DND-41 (cell line): ENCODE data around the gene GPATCH2.

Source experiments
- ATAC-seq: fragments of 200-7000 bp; cut with Tn5 transposase; 3 replicates; pipeline ENCODE4 v1.9.1; 2021; ENCODE audit warnings: low read depth; ENCODE audit not compliant: insufficient read depth
- DNase-seq: peaks from one replicate; pipeline ENCODE4 v3.0.0-alpha.2; 2020
- H2AFZ ChIP-seq: 2 replicates; pipeline ENCODE4 v1.6.0; 2012; ENCODE audit warnings: low read depth, low read length
- H3K27ac ChIP-seq: 2 replicates; pipeline ENCODE4 v1.5.1; 2012; ENCODE audit warnings: low read length, inconsistent platforms
- H3K27me3 ChIP-seq: fragments of 200-600 bp; sonication (generic); 2 replicates; pipeline ENCODE4 v1.6.0; 2012; ENCODE audit warnings: low read length, mild to moderate bottlenecking, inconsistent platforms; ENCODE audit not compliant: insufficient read depth, poor library complexity
- H3K36me3 ChIP-seq: 2 replicates; pipeline ENCODE4 v1.5.1; 2012; ENCODE audit warnings: low read length, inconsistent platforms; ENCODE audit not compliant: insufficient read depth
- H3K4me1 ChIP-seq: 2 replicates; pipeline ENCODE4 v1.5.1; 2012; ENCODE audit warnings: mild to moderate bottlenecking, low read length; ENCODE audit not compliant: insufficient read depth
- H3K4me2 ChIP-seq: 2 replicates; pipeline ENCODE4 v1.6.0; 2012; ENCODE audit warnings: mild to moderate bottlenecking, moderate library complexity, low read length, inconsistent platforms; ENCODE audit not compliant: insufficient read depth
- H3K4me3 ChIP-seq, 2 experiments: fragments of 200-600 bp in 1 of 2; shearing (Covaris generic) in 1 of 2; 2 replicates each; pipeline ENCODE4 v1.5.1; 2012 to 2016; ENCODE audit warnings: inconsistent platforms in 2 of 2, low read length in 2 of 2, mild to moderate bottlenecking in 2 of 2, low read depth in 1 of 2, moderate library complexity in 1 of 2
- H3K79me2 ChIP-seq: 2 replicates; pipeline ENCODE4 v1.6.0; 2012; ENCODE audit warnings: low read length, inconsistent platforms; ENCODE audit not compliant: insufficient read depth
- H3K9ac ChIP-seq: 2 replicates; pipeline ENCODE4 v1.6.0; 2012; ENCODE audit warnings: low read depth, mild to moderate bottlenecking, inconsistent platforms, low read length, moderate library complexity
- H3K9me3 ChIP-seq: 2 replicates; pipeline ENCODE4 v1.5.1; 2012; ENCODE audit warnings: low read length, moderate library complexity, mild to moderate bottlenecking, inconsistent platforms; ENCODE audit not compliant: insufficient read depth, severe bottlenecking
- H4K20me1 ChIP-seq: 2 replicates; pipeline ENCODE4 v1.6.0; 2012; ENCODE audit warnings: low read length; ENCODE audit not compliant: insufficient read depth
- EZH2 ChIP-seq: IDR thresholded peaks from 3 replicates; pipeline ENCODE4 v1.6.1; 2012; ENCODE audit warnings: borderline replicate concordance, low read depth, mild to moderate bottlenecking, moderate library complexity, low read length, inconsistent platforms; ENCODE audit not compliant: severe bottlenecking
- TF ChIP-seq, protein P1 (sequence below): IDR thresholded peaks from 2 replicates; pipeline ENCODE4 v1.5.1; 2012; ENCODE audit warnings: borderline replicate concordance, low read length, moderate library complexity, mild to moderate bottlenecking; ENCODE audit not compliant: poor library complexity, severe bottlenecking; ENCODE audit errors: extremely low read depth

GPATCH2 gene

DNA sequence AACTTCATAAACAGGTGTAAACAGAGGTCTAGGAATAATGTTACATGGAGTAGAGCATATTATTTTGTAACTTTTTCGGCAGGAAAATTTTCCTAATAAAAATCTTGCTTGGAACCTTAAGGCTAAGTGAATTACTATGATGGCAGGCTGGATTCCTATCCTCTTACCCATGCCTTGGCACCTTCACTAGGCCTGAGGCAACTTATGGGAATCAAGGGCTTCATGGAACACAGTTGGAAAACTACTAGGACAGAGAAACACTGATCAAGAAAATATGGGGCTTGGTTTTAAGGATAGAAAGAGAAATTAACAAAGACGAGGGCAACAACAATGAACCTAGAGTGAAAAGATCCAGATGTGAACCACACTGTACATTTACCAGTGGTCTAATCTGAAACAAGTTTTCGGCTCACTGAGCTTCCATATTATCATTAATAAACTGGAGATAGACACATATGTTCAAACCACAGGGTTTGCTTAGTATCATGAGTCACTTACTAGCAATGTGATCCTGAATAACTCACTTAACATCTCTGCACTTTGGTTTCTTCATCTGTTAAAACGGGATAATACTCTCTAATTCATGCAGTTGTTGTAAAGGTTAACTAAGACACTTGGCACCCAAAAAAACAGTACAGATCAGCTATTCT lies 68.5 kb downstream of the GPATCH2 start:
- no peaks in the 10 kb centered on the region for H3K27me3 ChIP-seq
- TF ChIP-seq EZH2 = no peak
- TF ChIP-seq, protein P1, sequence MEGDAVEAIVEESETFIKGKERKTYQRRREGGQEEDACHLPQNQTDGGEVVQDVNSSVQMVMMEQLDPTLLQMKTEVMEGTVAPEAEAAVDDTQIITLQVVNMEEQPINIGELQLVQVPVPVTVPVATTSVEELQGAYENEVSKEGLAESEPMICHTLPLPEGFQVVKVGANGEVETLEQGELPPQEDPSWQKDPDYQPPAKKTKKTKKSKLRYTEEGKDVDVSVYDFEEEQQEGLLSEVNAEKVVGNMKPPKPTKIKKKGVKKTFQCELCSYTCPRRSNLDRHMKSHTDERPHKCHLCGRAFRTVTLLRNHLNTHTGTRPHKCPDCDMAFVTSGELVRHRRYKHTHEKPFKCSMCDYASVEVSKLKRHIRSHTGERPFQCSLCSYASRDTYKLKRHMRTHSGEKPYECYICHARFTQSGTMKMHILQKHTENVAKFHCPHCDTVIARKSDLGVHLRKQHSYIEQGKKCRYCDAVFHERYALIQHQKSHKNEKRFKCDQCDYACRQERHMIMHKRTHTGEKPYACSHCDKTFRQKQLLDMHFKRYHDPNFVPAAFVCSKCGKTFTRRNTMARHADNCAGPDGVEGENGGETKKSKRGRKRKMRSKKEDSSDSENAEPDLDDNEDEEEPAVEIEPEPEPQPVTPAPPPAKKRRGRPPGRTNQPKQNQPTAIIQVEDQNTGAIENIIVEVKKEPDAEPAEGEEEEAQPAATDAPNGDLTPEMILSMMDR = no peak
- no peak overlapping the region for H3K27ac ChIP-seq
- ATAC-seq (no peak), DNase-seq (no peak)
- no peaks in the 10 kb centered on the region for H3K9me3 ChIP-seq
- no peaks in the 10 kb centered on the region for H4K20me1 ChIP-seq
- no peak overlapping the region for H3K4me2 ChIP-seq
- H3K36me3 ChIP-seq = no peaks in the 10 kb centered on the region; the same call in 1 of the 2 replicates
- no peaks in the 10 kb centered on the region for H3K79me2 ChIP-seq
- H3K9ac ChIP-seq = no peak overlapping the region
- no peak overlapping the region for H3K4me3 ChIP-seq
- no peak overlapping the region for H2AFZ ChIP-seq
- no peaks in the 10 kb centered on the region for H3K4me1 ChIP-seq

DNA sequence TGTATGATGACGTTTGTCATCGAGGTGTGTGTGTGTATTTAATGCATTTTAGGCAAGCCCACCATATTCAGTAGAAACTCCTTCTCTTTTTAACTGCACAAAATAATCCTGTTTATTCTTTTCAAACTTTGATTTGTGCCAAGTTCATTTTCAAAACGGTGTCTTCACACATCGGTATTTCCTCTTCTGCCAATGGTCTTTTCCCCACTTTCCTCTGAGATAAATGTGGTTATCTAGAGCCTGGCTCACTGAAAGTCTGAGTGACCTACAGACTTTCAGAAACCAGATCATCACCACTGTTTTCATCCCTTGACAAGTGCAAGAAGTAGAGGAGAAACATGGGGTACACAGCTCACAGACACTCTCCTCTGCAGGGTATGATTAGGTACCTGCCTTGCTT lies 69.4 kb downstream of the GPATCH2 start:
- DNase-seq (no peak), ATAC-seq (no peak)
- H3K9ac ChIP-seq = no peak overlapping the region
- H3K9me3 ChIP-seq = no peaks in the 10 kb centered on the region
- H2AFZ ChIP-seq = no peak overlapping the region
- no peaks in the 10 kb centered on the region; the same call in 1 of the 2 replicates for H3K36me3 ChIP-seq
- H3K27ac ChIP-seq = no peak overlapping the region
- no peak overlapping the region for H3K4me3 ChIP-seq
- TF ChIP-seq, protein P1 = no peak
- no peak for TF ChIP-seq EZH2
- H3K79me2 ChIP-seq = no peaks in the 10 kb centered on the region
- H3K4me2 ChIP-seq = no peak overlapping the region
- H3K27me3 ChIP-seq = no peaks in the 10 kb centered on the region
- H4K20me1 ChIP-seq = no peaks in the 10 kb centered on the region
- H3K4me1 ChIP-seq = no peaks in the 10 kb centered on the region

DNA sequence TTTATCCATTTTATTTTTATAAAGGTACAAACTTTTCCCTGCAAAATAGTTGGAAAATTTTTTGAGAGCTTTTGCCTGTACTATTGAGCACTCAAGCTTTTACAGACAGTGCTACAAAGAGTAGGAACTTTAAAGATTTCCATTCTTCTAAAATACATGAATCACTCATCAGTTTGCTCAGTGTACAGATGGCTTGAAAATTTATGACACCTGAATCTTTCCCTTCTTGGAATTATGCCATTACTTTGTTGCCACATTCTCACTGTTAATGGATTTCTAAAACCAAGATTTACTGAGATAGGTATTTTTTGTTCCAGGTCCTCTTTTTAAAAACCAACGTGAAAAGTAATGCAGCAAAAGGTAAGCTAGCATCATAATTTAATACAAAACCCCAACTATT lies 76.0 kb downstream of the GPATCH2 start:
- DNase-seq (no peak), ATAC-seq (no peak)
- Histone ChIP-seq H3K27ac (no peak overlapping the region), H3K4me3 (no peak overlapping the region), H3K79me2 (no peaks in the 10 kb centered on the region), H3K4me1 (no peaks in the 10 kb centered on the region), H3K36me3 (no peaks in the 10 kb centered on the region), H3K9ac (no peak overlapping the region), H3K27me3 (no peaks in the 10 kb centered on the region), H2AFZ (no peak overlapping the region), H3K9me3 (no peaks in the 10 kb centered on the region), H4K20me1 (no peaks in the 10 kb centered on the region), H3K4me2 (no peak overlapping the region)
- TF ChIP-seq, protein P1 = no peak
- TF ChIP-seq EZH2 = no peak
